ENCODE results near the gene ATG16L2. TPM values are rescaled to one million over a fixed set of nuclear protein-coding genes. Genes with fewer than 3 reads are reported as not detected.

Gene ATG16L2
- polyA plus RNA-seq, 2 of the 4 experiments (the other 2 are of a cell fraction), result 6.1 to 6.3 TPM

DNA sequence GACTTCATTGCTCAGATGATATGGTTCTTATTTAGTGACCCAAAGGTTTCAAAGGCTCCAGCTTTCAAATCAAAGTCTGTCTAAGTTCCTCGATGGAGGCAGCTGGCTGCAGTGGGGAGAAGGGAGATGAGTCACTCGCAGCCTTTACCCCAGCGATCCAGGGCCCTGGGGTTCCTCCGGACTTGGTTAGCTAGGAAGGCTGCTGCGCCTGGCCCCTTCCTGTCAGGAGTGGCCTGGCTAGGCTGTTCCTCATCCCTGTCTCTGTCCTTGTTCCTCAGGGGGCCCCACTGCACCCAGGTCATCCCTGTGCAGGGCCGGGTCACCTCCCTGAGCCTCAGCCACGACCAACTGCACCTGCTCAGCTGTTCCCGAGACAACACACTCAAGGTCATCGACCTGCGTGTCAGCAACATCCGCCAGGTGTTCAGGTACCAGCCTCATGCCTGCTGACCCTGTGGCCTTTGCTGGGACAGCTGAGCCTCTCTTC lies 13.9 kb downstream of the ATG16L2 start:
- 81% methylated on average over 11 of the region's 11 CpGs for WGBS (ENCODE audit: missing lambda C conversion rate)
- DNase-seq (ENCODE audit: low read depth in 1 of 2, low spot score in 1 of 2) (no peak), ATAC-seq (no peak), FAIRE-seq (no peak)
- no peaks in the 10 kb centered on the region for H3K9me3 ChIP-seq
- POLR2A ChIA-PET, result no interaction called here
- no peak overlapping the region for H3K4me3 ChIP-seq
- TF ChIP-seq CBX2 (IDR thresholded peaks at IDR 0.05; ENCODE audit: borderline replicate concordance, low read depth), result no peak
- TF ChIP-seq HOXA7 (CRISPR knock-in tag; IDR thresholded peaks at IDR 0.05), result no peak
- TF ChIP-seq, protein P1, sequence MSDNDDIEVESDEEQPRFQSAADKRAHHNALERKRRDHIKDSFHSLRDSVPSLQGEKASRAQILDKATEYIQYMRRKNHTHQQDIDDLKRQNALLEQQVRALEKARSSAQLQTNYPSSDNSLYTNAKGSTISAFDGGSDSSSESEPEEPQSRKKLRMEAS (IDR thresholded peaks at IDR 0.05), result no peak
- no peak for TF ChIP-seq HOXB5 (CRISPR knock-in tag; IDR thresholded peaks at IDR 0.05)
- TF ChIP-seq, protein P2, sequence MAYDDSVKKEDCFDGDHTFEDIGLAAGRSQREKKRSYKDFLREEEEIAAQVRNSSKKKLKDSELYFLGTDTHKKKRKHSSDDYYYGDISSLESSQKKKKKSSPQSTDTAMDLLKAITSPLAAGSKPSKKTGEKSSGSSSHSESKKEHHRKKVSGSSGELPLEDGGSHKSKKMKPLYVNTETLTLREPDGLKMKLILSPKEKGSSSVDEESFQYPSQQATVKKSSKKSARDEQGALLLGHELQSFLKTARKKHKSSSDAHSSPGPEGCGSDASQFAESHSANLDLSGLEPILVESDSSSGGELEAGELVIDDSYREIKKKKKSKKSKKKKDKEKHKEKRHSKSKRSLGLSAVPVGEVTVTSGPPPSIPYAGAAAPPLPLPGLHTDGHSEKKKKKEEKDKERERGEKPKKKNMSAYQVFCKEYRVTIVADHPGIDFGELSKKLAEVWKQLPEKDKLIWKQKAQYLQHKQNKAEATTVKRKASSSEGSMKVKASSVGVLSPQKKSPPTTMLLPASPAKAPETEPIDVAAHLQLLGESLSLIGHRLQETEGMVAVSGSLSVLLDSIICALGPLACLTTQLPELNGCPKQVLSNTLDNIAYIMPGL (CRISPR knock-in tag; IDR thresholded peaks at IDR 0.05; ENCODE audit: borderline replicate concordance), result no peak
- no peak for TF ChIP-seq PHF8 (IDR thresholded peaks at IDR 0.05; ENCODE audit: borderline replicate concordance, low read depth)
- TF ChIP-seq POLR2AphosphoS2 (conservative IDR thresholded peaks at IDR 0.05; ENCODE audit: low read length), result no peak
- TF ChIP-seq CBX8 (IDR thresholded peaks at IDR 0.05), result no peak
- no peak for TF ChIP-seq ZC3H11A (IDR thresholded peaks at IDR 0.05)
- peaks cover 4% of the 10 kb centered on the region; the same call in 2 of the 3 replicates for H3K4me1 ChIP-seq
- no peak overlapping the region for H3K27ac ChIP-seq
- CTCF ChIA-PET, result interaction anchor here (0.6 to 15.7 kb wide), 14 partner anchors 8 to 479 kb away, joined by 3 to 339 read pairs (median 6); partner anchors contain the start of genes ATG16L2 and FCHSD2
- H3K4me2 ChIP-seq, result no peak overlapping the region

DNA sequence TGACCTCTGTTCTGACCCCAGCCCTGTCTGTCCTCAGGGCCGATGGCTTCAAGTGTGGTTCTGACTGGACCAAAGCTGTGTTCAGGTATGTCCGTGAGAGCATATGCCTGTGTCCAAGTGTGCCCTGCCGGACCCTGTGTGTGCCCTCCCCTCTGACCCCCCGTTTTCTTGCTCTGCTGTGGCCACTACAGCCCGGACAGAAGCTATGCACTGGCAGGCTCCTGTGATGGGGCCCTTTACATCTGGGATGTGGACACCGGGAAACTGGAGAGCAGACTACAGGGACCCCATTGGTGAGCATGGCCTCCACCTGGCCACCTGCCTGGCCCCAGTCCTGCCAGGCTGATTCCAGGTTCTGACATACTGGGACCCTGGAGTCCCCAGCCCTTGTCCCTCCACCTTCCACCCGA lies 14.5 kb downstream of the ATG16L2 start:
- DNase-seq (ENCODE audit: low read depth in 1 of 2, low spot score in 1 of 2), result no peak
- WGBS (ENCODE audit: missing lambda C conversion rate), result 85% methylated on average over 6 of the region's 7 CpGs
- Histone ChIP-seq H3K9me3 (no peaks in the 10 kb centered on the region), H3K4me3 (no peak overlapping the region), H3K4me1 (peaks cover 4% of the 10 kb centered on the region; the same call in 2 of the 3 replicates), H3K4me2 (no peak overlapping the region), H3K27ac (no peak overlapping the region)
- TF ChIP-seq JUNB (IDR thresholded peaks at IDR 0.05) (no peak), CHD2 (IDR thresholded peaks at IDR 0.05; ENCODE audit: low read length, partially characterized antibody) (no peak), ZNF302 (CRISPR knock-in tag; IDR thresholded peaks at IDR 0.05) (no peak), MYC (IDR thresholded peaks at IDR 0.05; ENCODE audit: borderline replicate concordance, low read length) (no peak), CBX8 (IDR thresholded peaks at IDR 0.05) (no peak)
- no peak for FAIRE-seq
- POLR2A ChIA-PET, result no interaction called here
- no peak for ATAC-seq
- CTCF ChIA-PET, result interaction anchor here (0.8 to 15.7 kb wide), 11 partner anchors 9 to 460 kb away, joined by 3 to 339 read pairs (median 21); partner anchors contain the start of genes ATG16L2 and FCHSD2

DNA sequence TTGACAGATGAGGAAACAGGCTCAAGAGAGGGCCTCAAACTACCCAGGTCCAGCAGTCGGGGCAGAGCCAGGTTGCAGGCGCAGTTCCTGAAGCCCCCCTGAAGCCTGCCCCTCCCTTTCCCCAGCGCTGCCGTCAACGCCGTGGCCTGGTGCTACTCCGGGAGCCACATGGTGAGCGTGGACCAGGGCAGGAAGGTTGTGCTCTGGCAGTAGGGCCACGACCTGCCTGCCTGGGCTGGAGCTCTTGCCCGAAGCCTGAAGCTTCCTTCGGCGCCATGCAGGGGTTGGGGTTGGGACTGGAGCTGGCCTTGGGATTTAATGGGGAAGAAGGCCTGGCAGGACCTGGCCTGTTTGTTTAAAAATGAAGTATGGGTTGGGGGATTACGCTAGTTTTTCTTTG lies 15.0 kb downstream of the ATG16L2 start:
- CTCF ChIA-PET, result interaction anchor here (0.7 to 15.7 kb wide), 11 partner anchors 9 to 459 kb away, joined by 3 to 339 read pairs (median 30); partner anchors contain the start of gene ATG16L2
- H3K4me3 ChIP-seq, result no peak overlapping the region
- no peak overlapping the region for H3K4me2 ChIP-seq
- FAIRE-seq (no peak), DNase-seq (ENCODE audit: low read depth in 1 of 2, low spot score in 1 of 2) (no peak), ATAC-seq (no peak)
- H3K4me1 ChIP-seq, result peaks cover 4% of the 10 kb centered on the region; the same call in 2 of the 3 replicates
- TF ChIP-seq EP300 (IDR thresholded peaks at IDR 0.05) (no peak), POLR2AphosphoS2 (conservative IDR thresholded peaks at IDR 0.05; ENCODE audit: low read length) (no peak), KDM1A (IDR thresholded peaks at IDR 0.05; ENCODE audit: low read depth) (no peak), CHD4 (IDR thresholded peaks at IDR 0.05; ENCODE audit: borderline replicate concordance) (no peak), NR3C1 (IDR thresholded peaks at IDR 0.05) (no peak), MAZ (IDR thresholded peaks at IDR 0.05; ENCODE audit: borderline replicate concordance, low read depth, low read length) (no peak), RCOR1 (IDR thresholded peaks at IDR 0.05; ENCODE audit: low read depth, low read length) (no peak), HDAC2 (IDR thresholded peaks at IDR 0.05) (no peak), ESRRA (IDR thresholded peaks at IDR 0.05; ENCODE audit: borderline replicate concordance, low read length) (no peak)
- WGBS (ENCODE audit: missing lambda C conversion rate), result 99% methylated on average over 10 of the region's 13 CpGs
- POLR2A ChIA-PET, result no interaction called here
- H3K9me3 ChIP-seq, result no peaks in the 10 kb centered on the region
- no peak overlapping the region for H3K27ac ChIP-seq

Measured in A549 (cell line).